Measurements from ENCODE around the gene EIF4E1B. TPM values are rescaled to one million over a fixed set of nuclear protein-coding genes. Genes with fewer than 3 reads are reported as not detected.

EIF4E1B gene
- total and polyA plus RNA-seq, 12 donors = not detected

- TF ChIP-seq, protein P1, sequence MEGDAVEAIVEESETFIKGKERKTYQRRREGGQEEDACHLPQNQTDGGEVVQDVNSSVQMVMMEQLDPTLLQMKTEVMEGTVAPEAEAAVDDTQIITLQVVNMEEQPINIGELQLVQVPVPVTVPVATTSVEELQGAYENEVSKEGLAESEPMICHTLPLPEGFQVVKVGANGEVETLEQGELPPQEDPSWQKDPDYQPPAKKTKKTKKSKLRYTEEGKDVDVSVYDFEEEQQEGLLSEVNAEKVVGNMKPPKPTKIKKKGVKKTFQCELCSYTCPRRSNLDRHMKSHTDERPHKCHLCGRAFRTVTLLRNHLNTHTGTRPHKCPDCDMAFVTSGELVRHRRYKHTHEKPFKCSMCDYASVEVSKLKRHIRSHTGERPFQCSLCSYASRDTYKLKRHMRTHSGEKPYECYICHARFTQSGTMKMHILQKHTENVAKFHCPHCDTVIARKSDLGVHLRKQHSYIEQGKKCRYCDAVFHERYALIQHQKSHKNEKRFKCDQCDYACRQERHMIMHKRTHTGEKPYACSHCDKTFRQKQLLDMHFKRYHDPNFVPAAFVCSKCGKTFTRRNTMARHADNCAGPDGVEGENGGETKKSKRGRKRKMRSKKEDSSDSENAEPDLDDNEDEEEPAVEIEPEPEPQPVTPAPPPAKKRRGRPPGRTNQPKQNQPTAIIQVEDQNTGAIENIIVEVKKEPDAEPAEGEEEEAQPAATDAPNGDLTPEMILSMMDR (IDR thresholded peaks at IDR 0.05) = no peak
- DNase-seq = peak; percentile 79 to 81
Measured at GRCh38 chr5:176611435-176611834, 19.0 kb upstream of the EIF4E1B start.

GRCh38 chr5:176612008-176612407, 18.5 kb upstream of the EIF4E1B start:
- 85% methylated on average over 6 of the region's 6 CpGs for WGBS, 2 donors
- no peak overlapping the region for H3K27ac ChIP-seq
- H3K4me1 ChIP-seq = peaks cover 0 to 16% (median 8%) of the 10 kb centered on the region in 9 donors
- ATAC-seq = no peak
- TF ChIP-seq, protein P1 (IDR thresholded peaks at IDR 0.05) = no peak
- no peak overlapping the region for H3K4me3 ChIP-seq
- H3K36me3 ChIP-seq = no peaks in the 10 kb centered on the region
- H3K27me3 ChIP-seq = peaks cover 0 to 82% (median 41%) of the 10 kb centered on the region in 7 donors
- H3K9me3 ChIP-seq = no peaks in the 10 kb centered on the region
- DNase-seq = no peak
- intact Hi-C loops (cut with DNase I) = no loop called here

More at GRCh38 chr5:176611435-176611834, 19.0 kb upstream of the EIF4E1B start:
- intact Hi-C loops (cut with DNase I) = no loop called here
- Histone ChIP-seq H3K9me3 (no peaks in the 10 kb centered on the region), H3K27ac (no peak overlapping the region), H3K4me1 (peaks cover 0 to 16% (median 8%) of the 10 kb centered on the region in 9 donors), H3K36me3 (no peaks in the 10 kb centered on the region), H3K27me3 (peaks cover 0 to 76% (median 35%) of the 10 kb centered on the region in 7 donors), H3K4me3 (no peak overlapping the region)
- no peak for ATAC-seq
- 9 to 11% methylated on average over 10 of the region's 10 CpGs for WGBS, 2 donors

GRCh38 chr5:176612855-176613254, 17.6 kb upstream of the EIF4E1B start:
- ATAC-seq = no peak
- no peaks in the 10 kb centered on the region for H3K36me3 ChIP-seq
- H3K4me3 ChIP-seq = no peak overlapping the region
- peaks cover 0 to 16% (median 8%) of the 10 kb centered on the region in 9 donors for H3K4me1 ChIP-seq
- H3K9me3 ChIP-seq = no peaks in the 10 kb centered on the region
- peaks cover 0 to 89% (median 49%) of the 10 kb centered on the region in 7 donors for H3K27me3 ChIP-seq
- H3K27ac ChIP-seq = no peak overlapping the region
- WGBS, 2 donors = 67 to 68% methylated on average over 2 of the region's 2 CpGs
- intact Hi-C loops (cut with DNase I) = no loop called here
- no peak for DNase-seq
- TF ChIP-seq, protein P1 (IDR thresholded peaks at IDR 0.05) = no peak

DNA sequence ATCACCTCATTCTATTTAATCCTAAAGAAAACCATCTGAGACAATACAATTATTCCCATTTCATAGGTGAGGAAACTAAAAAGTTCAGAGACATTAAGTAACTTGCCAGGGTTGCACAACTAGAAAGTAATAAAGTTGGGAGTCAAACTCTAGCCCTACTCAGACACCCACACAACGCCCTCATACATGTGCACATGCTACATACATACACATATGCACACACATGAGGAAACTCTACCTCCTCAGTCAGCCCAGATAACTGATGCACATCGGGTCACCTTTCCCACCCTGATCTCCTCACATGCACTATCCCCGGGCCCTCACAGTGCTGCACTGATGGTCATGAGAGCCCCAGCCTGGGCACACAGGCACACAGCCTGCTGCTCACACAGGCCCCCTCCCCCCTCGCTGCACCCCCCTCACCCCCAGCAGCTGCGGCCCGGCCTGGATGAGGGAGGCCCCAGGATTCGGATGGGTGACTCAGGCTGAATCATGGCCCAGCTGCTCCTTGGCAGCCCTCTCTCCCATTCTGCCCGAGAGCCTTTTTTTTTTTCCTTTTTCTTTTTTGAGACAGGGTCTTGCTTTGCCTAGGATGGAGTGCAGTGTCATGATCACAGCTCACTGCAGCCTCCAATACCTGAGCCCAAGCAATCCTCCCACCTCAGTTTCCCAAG, 15.5 kb upstream of the EIF4E1B start:
- Histone ChIP-seq H3K4me1 (peaks cover 0 to 24% (median 17%) of the 10 kb centered on the region in 9 donors), H3K9me3 (no peaks in the 10 kb centered on the region), H3K27me3 (peaks cover 5 to 91% (median 64%) of the 10 kb centered on the region in 7 donors), H3K36me3 (no peaks in the 10 kb centered on the region), H3K27ac (no peak overlapping the region), H3K4me3 (no peak overlapping the region)
- TF ChIP-seq, protein P1 (IDR thresholded peaks at IDR 0.05) = no peak
- ATAC-seq (no peak), DNase-seq (no peak)
- intact Hi-C loops (cut with DNase I) = no loop called here
- 59 to 62% methylated on average over 8 of the region's 8 CpGs for WGBS, 2 donors

Measured in heart right ventricle (tissue), 16 donors.